HG02973 (cell line): Measurements from ENCODE around the gene WNT3.

Experiments
- ATAC-seq: cut with Tn5 transposase; IDR thresholded peaks from one replicate; pipeline ENCODE4 v1.9.1; 2021; ENCODE audit warnings: moderate library complexity; ENCODE audit not compliant: unreplicated experiment

Gene WNT3

DNA sequence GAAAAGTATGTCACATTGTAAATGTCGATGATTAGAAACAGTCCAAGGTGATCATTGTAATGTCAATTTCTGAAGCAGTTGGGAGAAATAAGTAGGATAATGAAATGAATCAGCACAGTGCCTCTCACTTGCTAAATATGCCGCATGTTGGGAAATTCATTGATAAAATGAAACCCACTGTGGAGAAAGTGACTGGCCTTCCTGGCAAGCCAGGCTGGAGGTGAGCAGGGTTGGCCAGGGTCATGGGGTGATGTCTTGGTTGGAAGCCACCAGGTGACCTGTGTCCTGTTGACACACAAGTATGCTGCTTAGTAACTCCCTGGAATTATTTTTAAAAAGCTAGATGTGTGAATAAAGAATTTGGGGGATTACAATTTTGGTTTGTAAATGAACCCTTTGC is 18.0 kb upstream of the WNT3 start:
- ATAC-seq, result no peak

DNA sequence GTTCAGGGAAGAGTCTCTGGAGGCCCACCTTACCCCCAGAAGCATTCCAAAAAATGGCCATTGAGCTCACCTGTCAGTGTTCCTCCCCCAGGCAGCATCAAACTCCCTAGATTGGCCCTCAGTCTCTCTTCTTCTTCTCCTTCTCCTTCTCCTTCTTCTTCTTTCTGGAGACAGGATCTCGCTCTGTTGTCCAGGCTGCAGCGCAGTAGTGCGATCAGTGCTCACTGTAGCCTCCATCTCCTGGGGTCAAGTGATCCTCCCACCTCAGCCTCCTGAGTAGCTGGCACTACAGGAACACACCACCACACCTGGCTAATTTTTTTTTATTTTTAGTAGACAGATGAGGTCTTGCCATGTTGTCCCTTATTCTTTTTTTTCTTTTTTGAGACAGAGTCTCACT is 16.4 kb upstream of the WNT3 start:
- no peak for ATAC-seq

DNA sequence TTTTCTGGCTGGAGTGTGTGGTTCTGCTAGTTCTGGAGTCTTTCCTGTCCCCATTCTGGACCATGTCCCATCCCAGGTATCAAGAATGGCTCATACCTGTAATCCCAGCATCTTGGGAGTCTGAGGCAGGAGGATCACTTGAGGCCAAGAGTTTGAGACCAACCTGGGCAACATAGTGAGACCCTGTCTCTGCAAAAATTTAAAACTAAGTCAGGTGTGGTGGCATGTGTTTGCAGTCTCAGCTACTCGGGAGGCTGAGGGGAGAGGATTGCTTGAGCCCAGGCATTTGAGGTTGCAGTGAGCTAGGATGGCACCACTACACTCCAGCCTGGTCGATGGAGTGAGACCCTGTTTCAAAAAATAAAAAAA is 15.3 kb upstream of the WNT3 start:
- no peak for ATAC-seq

DNA sequence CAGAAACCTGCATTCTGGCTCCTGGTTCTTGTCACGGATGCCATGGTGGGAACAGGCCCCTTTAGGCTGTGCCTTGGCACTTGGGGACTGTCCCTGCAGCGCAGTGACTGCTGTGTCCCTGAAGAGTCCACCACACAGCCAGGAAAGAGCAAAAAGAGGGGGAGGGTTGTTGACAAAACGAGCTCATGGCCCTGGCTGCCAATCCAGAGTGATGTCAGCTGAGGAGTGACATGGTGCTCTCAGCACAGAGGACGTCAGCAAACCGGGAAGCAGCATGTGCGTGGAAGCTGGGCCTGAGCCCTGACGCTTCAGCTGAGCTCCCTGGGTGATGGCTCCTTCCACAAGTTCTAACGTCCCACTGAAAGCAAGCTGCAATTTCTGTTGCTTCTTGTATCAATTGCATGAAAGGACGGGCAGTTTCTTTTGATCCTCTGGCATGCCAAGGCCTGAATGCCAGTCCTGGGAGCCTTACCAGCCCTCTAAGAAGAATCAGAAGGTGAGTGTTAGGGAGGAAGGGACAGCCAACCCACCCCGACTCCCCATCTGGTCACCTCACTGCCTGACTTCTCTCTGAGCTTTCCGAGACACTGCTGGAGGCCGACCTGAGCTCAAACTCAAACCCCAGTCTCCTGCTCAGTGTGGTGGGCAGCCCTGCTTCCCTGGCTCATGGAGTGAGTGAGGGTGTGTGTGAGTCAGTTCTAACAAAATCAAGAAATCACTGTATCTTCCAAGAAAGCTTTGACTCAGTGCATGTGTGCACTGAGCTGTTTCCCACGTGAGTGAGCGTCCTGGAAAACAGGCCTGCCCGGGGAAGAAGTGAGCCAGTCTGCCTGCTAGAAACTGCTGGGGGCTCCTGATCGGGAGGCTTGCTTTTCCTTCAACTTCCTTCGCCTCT is 14.7 kb upstream of the WNT3 start:
- no peak for ATAC-seq

DNA sequence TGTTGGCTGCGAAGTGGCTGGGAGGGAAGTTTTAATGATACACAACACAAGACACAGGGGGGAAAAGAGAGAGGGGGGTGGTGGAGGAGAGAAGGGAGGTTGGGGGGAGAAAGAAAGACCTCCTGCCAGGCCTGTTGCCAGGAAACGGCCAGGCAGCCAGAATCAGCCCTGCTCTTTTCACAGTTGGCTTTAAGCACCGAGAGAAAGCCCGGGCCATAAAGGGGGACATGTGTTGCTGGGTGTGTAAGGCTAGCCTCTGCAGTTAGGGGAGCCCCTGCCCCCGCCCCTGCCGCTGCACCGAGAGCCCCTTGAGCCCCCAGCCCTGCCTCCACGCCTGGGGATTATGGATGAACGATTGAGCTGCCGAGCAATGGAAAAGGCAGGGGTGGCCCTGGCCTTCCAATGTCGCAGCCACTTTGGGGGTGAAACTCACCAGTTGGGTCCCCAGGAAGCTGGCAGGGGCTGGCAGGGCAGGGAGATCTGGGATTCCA is 13.9 kb upstream of the WNT3 start:
- ATAC-seq, result no peak

DNA sequence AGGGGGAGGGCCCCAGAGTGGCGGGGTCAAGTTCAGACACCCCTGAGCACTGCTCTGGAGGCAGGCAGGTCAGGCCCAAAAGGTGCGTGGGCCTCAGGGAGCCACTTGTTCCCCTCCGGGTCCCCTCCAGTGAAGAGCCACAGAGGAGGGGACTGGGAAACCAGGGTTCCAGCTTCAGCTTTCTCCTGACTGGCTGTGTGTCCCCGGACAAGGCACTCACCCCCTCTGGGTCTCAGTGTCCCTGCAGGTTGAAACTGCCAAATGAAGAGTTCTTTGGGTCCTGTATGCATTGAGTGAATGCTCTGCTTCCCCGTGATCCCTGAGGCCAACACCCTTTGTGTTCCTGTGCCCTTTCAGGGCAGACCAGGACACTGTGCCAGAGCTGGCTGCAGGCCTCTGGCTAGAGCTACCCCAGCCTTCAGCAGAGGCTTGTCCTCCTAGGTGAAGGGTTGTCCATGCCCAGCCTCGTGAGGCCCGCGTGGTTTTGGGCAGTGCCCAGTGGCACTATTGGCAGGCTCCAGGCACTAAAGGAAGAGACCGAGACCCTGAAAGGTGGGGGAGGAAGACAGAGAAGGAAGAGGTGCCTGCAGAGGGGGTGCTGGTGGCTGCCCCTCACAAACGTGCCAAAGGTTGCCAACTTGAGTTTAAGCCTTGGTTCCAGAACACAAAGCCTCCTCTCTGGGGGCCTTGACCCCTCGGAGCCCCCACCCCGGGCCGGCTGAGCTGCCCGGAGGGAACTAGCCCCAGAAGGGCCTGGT is 13.3 kb upstream of the WNT3 start:
- ATAC-seq, result no peak

DNA sequence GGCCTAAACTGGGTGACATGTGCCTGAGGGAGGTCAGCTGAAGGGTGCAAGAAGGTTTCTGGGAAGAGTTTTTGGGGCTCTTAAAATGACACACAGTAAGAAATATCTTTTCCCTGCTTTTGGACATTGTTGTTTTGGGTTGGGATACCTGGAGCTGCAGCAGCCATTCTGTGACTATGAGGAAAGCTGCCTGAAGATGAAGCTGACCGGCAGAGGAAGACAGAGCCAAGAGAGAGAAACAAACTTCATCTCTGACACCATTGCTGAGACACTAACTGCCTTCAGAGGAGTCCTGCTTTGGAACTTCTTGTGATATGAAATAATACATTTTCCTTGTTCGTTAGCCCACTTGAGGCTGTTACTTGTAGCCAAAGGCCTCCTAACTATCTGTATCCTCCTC is 8.8 kb upstream of the WNT3 start:
- no peak for ATAC-seq

DNA sequence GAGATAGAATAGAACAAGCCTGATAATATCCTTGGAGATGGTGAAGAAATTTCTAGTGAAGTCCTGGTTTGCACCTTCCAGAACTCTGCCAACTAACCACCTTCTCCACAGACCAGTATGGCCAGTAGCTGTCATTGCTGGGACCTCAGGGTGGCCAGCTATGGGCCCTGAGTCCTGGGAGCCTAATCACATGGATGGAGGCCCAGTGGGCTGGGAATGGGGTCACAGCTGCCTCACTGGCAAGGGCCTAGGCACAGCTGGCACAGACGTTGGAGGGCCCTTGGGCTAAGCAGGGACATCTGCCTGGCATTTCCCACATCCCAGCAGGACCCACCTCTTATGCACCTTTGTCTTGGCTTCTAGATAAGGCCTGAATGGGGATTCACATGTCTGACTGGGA is 7.6 kb upstream of the WNT3 start:
- no peak for ATAC-seq

DNA sequence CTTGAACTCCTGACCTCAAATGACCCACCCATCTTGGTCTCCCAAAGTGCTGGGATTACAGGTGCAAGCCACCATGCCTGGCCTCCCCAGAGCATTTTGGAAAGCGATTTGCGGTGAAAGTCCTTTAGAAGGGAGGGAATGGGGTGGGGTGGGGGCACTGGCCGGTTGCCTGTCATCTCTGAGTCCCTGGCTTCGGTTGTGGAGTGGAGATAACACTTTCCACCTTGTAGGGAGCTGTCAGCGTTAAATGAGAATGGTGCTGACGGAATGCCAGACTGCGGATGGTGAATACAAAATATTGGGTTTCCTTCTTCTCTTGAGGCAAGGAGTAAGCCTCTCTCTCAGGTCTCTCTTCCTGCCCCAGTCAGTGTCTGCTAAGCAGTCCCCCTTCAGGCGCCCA is 5.2 kb upstream of the WNT3 start:
- ATAC-seq, result no peak

DNA sequence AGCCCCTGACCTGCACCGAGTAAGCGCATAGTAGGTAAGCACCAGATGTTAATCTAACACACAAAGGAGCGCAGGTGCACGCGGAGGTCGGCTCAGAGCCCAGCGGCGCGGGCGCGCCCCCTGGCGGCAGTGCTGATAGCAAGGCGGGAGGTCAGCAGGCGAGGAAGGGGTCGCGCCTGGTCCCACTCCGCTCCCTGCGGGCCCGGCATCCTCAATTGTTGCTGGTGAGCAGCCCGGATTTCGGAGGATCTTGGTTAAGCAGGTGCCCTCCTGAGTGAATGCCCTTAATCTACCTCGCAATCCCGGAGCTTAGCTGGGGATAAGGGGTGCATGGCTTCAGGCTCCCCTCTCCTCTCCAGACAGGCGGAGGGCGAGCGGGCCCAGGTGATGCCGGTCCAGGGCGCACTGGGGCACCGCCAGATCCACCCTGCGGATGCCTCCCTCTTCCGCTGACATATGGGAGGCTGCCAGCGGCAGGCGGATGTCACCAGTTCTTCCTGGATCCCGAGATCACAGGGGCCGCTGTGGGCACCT is 4.0 kb upstream of the WNT3 start:
- no peak for ATAC-seq

DNA sequence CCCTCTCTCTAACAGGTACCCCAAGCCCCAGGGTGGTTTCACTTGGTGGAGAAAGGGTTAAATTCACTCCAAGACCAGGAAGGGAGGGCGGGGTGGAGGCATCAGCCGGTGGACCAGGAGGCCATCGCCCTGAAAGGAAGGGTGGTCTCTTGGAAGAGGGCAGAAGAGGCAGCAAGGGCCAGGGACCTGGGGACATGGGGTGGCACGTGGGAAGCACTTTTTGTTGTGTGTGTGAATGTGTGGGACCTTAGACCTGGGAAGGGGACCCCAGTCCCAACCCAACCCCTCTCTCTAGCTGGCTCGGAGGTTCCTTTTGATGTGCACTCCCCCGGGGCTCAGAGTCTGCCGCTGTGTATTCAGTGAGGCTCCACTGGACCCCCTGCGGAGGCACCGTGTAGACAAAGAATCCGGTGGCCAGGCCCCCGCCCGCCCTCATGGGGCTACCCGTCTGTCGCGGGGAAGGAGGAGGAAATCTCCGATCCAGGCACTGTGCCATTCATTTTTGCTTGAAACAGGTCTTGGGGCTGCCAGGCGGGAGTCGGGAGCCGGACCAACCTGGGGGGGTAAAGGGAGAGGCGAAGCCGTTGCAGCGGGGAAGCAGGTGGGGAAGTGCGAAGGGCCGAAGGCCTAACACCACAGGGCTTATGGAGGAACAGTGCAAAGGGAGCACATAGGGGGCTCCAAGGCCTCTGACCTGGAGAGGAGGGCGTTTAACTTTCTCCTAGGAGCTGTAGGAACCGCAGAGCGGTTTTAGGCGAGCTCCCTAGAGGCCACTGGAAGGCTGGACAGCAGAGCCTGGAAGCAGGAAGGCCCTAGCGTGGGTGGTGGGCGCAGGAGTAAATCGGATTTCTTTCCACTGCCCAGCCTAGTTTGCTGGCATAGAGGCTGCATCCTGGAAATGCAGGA is 3.2 kb upstream of the WNT3 start:
- ATAC-seq, result no peak

DNA sequence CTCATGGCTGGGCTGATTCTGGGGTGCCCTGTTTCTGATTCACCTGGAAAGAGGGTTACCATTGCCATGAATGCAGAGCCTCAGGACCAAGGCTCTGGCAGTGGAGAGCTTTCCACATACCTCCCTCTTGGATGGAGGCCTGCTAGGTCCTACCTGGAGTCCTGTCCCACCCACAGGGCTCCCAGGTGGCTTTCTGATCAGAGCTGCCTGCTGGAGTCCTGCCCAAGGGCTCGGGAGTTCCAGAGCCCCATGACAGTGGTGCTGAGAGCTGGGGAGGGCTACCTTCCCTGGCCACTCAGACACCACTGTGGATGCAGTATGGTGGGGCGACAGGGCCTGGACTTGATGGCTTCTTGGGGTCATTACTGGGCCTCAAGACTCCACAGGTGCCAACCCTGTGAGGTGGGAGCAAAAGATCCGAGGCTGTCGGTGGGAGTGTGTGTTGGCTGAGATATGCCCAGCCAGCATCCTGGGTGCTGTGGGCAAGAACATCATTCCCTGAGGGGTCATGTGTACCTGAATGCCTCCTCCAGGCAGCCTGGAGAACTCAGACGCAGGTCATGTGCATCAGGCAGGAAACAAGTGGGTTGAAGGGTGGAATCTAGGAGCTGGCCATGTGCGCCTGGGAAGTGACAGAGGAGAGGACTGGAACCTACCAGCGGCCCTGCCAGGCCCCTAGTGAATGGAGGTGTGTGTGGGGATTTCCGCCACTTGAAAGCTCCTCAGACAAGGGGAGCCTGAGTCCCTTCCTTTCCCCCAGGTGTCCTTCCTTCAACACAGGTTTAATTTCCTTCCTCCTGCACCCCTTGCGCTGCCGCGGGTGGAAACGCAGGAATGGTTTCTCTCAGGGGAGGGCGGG is 2.3 kb upstream of the WNT3 start:
- ATAC-seq, result no peak

DNA sequence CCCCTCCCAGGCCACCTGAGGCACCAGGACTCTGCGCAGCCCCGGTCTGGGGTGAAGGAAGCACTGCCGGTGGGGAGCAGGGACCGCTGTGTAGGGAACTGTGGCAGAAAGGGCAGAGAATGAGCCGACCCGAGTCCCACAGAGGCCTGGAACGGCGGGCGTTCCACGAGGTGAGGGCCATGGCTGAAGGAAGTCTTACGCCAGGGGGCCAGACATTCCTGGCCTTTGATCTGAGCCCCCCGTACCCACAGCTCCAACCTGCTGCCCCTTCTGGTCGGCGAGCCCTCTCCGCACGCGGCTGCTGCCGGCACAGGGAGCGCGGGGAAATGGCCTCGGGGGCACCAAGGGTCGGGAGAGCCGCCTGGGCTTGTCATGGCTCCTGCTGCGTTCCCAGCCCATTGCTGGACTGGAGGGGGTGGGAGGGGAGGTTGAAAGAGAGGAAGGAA is 1.4 kb upstream of the WNT3 start:
- ATAC-seq, result no peak

DNA sequence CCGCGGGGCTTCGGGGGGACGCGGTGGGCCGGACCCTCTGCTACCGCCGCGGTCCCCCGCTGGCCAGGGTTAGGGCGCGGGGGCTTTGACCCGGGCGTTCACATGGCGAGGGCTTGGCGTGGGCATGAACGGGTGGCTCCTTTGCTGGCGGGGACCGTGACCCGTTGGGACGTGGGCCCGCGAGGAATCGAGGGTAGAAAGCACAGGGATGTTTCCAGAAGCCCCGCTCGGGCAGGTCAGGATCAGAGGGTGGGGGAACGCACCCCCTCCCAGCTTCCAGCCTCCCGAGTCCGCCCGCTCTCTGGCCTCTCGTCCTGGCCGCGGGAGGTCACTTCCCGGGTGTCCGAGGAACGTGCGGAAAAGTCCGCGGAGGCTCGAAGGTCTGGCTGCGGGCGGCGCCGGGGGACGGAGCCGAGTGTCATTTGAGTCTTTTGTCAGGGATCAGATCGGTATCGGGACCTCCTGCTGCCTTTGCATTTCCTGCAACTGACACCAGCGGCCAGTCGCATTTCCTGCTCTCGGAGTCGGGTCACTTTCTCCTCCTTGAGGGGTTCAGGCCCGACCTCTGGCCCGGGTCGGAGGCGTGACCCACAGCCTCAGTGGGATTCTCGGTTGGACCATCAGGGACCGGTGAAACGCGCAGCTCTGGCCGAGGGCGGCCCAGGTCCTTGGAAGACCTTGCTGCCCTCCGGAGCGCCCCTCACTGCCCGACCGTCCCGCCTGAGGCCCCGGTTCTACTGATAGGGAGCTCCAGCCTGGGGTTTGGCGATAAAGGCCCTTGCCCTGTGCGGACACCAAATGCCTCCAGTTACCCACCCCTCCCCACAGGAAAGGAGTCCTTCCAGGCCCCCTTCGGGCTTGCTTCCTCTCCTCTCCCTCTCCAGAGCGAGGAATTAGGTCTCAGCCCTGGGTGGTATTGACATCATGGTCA is 702 bp upstream of the WNT3 start:
- ATAC-seq, result no peak

DNA sequence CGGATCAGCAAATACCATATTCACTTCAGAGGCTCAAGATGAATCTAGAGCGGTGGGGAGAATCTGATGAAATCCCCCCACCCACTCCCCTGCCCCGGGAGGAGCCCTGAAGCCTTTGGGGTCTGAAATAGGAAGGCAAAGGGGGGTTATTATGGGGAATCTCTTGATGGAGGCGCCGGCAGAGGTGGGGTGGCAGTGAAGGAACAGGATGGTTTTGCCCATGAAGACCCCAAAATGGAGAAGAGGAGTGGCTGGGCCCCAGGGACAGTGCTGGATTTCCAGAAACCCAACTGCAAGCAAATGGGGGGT is 637 bp downstream of the WNT3 start:
- no peak for ATAC-seq

DNA sequence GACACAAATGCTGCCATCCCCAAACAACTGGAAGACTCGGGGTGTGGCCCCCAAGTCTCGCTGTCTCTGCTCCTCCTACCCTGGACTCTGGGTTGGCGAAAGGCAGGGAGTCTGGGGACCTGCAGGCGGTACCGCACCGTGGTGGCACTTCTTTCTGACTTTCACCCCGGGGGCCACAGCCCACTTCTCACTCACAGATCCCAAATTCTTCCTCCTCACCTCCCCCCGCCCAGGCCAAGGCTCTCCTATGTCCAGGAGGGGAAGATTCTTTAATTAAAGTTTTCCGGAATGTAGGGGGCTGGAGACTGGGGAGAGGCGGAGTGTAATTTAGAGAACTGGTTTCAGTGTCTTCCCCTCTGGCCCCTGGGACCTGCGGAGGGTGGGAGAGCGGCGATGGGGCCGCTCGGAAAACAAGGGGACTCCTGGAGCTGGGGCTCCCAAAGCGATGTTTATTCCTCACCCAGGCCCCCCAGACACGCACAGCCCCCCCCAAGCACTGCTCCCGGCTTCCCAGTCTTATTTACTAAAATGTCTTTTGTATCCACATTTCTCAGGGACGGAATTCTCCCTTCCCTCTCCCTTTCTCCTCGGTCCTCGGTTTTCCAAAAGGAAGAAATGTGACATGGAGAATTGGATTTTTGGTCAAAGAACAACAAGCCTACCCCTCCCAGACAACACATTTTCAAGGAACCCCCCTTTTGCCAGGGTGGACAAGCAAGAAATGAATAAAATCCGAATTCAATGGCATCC is 1.2 kb downstream of the WNT3 start:
- ATAC-seq, result no peak

DNA sequence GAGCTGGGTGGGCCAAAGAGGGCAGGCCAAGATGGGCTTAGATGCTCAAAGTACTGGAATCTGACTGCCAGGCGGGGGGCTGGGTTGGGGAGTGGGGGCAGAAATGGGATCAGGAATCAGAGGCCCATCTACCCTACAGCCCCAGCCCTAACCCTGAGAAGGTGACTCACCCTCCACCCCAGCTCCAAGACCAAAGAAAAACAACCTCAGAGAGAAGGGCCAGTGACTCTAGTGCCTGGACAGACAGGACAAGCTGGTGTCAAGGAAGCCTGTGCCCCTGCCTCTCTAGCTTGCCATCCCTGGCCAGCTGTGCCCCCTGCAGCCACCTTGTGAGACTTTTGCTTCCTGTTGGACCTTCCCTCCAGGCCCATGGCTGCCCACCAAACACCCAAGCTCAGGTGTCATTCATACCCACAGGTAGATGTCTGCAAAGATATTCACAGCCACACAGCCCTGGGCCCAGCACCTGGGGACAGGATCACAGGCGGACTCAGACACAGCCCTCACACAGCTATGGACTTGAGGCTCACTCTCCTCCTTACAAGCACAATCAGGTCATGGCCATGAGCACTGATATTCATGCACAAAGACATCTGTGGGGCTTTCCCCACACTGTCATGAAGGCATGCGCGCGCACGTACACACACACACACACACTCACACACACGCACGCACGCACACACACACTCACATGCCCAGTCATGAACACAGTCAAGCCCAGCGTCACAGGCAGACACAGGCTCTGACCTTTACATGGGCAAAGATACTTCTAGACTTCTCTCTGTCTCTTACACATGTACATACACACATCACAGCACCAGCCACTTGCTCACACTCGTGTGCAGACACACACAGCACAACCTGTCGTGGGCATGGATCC is 2.8 kb downstream of the WNT3 start:
- no peak for ATAC-seq
